ENCODE measurements around the gene SMPD2. TPM values are rescaled to one million over a fixed set of nuclear protein-coding genes. Genes with fewer than 3 reads are reported as not detected.

SMPD2 gene
- total RNA-seq, 4 donors from 2014 or later: 20.6 to 34.5 (median 26.8) TPM

DNA sequence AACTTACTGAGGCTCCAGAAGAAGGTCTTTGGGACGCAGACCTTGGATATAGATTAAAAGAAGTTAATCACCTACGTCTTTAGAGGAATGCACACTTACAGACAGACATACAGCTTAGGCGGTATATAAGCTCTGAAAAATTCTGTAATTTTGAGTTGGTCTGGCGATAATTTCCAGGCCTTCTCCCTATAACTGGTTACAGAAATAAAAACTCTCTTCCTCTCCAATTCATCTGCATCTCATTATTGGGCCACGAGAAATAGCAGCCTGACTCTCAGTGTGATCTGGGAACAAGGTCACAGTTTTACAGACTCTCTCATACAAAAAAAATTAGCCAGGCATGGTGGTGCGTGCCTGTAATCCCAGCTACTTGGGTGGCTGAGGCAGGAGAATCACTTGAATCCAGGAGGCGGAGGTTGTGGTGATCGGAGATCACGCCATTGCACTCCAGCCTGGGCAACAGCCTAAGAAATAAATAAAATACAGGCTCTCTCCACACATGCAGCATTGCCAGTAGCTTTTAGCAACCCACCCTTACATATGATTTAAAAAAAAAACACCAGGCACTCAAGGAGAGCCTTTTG, 37.8 kb downstream of the SMPD2 start:
- TF ChIP-seq, protein P1, sequence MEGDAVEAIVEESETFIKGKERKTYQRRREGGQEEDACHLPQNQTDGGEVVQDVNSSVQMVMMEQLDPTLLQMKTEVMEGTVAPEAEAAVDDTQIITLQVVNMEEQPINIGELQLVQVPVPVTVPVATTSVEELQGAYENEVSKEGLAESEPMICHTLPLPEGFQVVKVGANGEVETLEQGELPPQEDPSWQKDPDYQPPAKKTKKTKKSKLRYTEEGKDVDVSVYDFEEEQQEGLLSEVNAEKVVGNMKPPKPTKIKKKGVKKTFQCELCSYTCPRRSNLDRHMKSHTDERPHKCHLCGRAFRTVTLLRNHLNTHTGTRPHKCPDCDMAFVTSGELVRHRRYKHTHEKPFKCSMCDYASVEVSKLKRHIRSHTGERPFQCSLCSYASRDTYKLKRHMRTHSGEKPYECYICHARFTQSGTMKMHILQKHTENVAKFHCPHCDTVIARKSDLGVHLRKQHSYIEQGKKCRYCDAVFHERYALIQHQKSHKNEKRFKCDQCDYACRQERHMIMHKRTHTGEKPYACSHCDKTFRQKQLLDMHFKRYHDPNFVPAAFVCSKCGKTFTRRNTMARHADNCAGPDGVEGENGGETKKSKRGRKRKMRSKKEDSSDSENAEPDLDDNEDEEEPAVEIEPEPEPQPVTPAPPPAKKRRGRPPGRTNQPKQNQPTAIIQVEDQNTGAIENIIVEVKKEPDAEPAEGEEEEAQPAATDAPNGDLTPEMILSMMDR (IDR thresholded peaks at IDR 0.05): no peak
- TF ChIP-seq POLR2A (IDR thresholded peaks at IDR 0.05): no peak
- no peaks in the 10 kb centered on the region for H3K9me3 ChIP-seq
- no peak for DNase-seq
- H3K36me3 ChIP-seq: peaks cover 0 to 48% (median 0%) of the 10 kb centered on the region in 3 donors
- no peak overlapping the region for H3K4me3 ChIP-seq
- peaks cover 0 to 41% (median 26%) of the 10 kb centered on the region in 4 donors for H3K4me1 ChIP-seq
- no peaks in the 10 kb centered on the region for H3K27me3 ChIP-seq
- H3K27ac ChIP-seq: no peak overlapping the region

DNA sequence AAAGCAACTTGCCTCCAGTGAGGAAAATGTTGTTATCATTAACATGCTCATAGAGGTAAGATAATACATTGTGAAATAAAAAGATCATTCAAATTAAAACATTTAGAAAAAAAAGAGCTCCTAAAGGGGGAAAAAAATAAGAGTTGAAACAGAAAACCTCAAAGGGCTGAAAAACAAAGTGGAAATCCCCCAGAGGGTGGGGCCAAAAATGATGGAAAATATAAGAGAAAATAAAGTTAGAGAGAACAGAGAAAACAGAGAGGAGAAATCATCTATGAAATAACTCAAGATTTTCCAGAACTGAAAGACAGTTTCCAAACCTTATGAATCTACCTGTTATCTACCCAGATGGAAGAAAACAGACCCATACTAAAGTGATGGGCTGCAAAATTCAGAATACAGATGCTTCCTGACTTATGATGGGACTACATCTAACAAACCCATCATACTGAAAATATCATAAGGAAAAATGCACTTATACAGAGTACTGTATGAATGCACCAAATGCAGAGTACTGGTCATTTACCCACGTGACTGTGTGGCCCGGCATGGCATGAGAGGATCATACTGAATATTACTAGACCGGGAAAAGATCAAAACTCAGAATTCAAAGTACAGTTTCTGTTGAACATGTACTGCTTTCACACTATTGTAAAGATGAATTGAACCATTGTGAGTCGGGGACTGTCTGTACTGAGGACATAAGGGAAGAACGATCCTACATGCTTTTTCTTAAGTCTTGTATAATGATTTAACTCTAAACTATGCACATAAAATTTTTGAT, 38.5 kb downstream of the SMPD2 start:
- DNase-seq: no peak
- H3K4me1 ChIP-seq: peaks cover 0 to 41% (median 26%) of the 10 kb centered on the region in 4 donors

DNA sequence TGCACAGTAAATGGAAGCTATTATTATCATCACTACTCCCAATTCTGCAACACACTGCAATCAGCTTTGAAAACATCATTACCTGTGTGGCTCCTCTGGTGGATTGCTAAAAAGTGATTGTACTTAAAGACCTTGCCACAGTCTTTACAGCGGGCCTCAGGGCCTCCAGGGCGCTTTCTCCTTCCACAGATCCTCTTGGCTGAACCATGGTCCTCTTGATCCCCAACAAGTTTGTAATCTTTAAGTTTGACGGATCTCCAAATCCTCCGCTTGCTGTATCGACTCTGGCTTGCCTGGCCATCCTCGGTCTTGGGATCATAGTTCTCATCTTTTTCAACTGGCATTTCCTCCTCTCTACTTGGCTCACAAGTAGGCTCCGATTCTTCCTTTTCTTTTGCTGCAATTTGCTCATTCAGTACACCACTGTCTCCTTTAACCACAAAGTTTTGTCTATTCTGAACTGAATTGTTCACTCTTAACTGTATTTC, 40.5 kb downstream of the SMPD2 start:
- Histone ChIP-seq H3K27me3 (no peaks in the 10 kb centered on the region), H3K4me1 (peaks cover 0 to 41% (median 26%) of the 10 kb centered on the region in 4 donors), H3K36me3 (peaks cover 0 to 21% (median 0%) of the 10 kb centered on the region in 3 donors), H3K27ac (peak overlapping the region in 1 of 4 donors; percentile 92), H3K9me3 (no peaks in the 10 kb centered on the region), H3K4me3 (peak overlapping the region in 1 of 4 donors; percentile 4)
- no peak for DNase-seq
- no peak for TF ChIP-seq POLR2A (IDR thresholded peaks at IDR 0.05)
- TF ChIP-seq, protein P1 (IDR thresholded peaks at IDR 0.05): no peak

More for the DNA sequence above, 38.5 kb downstream of the SMPD2 start:
- Histone ChIP-seq H3K9me3 (no peaks in the 10 kb centered on the region), H3K27me3 (no peaks in the 10 kb centered on the region), H3K27ac (no peak overlapping the region), H3K4me3 (peak overlapping the region in 2 of 4 donors; percentile 4 to 9), H3K36me3 (peaks cover 0 to 41% (median 0%) of the 10 kb centered on the region in 3 donors)
- TF ChIP-seq, protein P1 (IDR thresholded peaks at IDR 0.05): peak in 1 of 6 experiments; percentile 6
- TF ChIP-seq POLR2A (IDR thresholded peaks at IDR 0.05): no peak

DNA sequence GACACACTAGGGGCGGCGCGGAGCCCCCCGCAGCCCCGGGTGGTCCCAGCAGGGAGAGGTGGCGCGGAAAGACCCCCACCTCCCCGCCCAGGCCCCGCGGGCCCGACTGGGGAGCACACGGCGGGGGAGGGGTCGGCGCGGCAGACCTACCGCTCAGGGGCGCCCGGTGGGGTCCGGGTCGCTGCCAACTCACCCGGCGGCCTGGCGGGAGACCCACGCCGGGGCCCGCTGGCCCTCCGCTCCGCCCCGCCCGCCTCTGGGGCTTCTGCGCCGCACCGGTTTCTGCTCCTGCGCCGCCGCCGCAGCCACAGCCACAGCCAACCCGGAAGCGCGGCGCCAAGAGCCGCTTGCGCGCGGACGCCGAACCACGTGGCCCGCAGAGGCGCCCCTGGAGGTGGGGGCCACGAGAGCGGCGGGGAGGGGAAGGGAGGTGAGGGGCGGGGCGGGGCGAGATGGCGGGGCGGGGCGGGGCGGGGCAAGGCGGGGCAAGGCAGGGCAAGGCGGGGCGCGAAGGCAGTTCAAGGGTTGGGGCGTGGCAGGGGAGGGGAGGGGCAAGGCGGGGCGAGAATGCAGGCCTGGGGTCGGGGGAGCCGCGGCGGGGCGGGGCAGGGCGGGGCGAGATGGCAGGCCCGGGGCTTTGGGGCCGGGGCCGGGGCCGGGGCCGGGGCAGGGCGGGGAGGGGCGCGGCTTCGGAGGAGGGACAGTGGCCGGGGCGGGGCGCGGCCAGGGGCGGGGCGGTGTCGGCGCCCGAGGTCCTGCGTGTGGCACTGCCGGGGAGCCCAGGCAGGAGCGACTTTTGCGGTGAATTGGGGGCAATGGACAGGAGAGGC, 42.6 kb downstream of the SMPD2 start, which contains the start of gene ZBTB24:
TSS of gene ZBTB24 (minus strand) at position 315 of the 830 bp plus-strand sequence. CDS start 1,193 bp downstream, outside the sequence.
- TF ChIP-seq, protein P1 (IDR thresholded peaks at IDR 0.05): no peak
- TF ChIP-seq POLR2A (IDR thresholded peaks at IDR 0.05): peak; percentile 71 to 83
- Histone ChIP-seq H3K27ac (peak within 1 kb of the TSS; percentile 87 to 93 (median 90)), H3K4me1 (peaks cover 0 to 36% (median 20%) of the 10 kb centered on the region in 4 donors), H3K4me3 (peak within 1 kb of the TSS; percentile 80 to 99 (median 96)), H3K27me3 (no peaks in the 10 kb centered on the region), H3K9me3 (no peaks in the 10 kb centered on the region), H3K36me3 (peaks cover 0 to 11% (median 0%) of the 10 kb centered on the region in 3 donors)
- peak; percentile 91 to 96 (median 96) for DNase-seq

DNA sequence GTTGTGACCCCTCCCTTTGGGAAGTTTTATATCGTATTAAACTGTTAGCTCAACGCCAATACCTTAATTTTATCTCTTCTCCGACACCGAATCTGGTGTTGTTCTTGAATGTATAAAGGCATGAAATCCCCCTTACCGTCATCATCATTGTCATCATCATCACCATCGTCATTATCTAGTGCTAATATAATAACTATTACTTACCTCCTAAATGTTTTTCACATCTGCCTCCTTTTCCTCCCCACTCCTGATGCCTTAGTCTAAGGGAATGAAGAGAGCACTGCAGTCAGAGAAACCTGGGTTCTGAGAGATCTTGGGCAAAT, 43.2 kb downstream of the SMPD2 start:
- Histone ChIP-seq H3K36me3 (peaks cover 0 to 11% (median 0%) of the 10 kb centered on the region in 3 donors), H3K4me1 (peaks cover 0 to 32% (median 19%) of the 10 kb centered on the region in 4 donors), H3K9me3 (no peaks in the 10 kb centered on the region), H3K4me3 (peak overlapping the region; percentile 80 to 99 (median 96)), H3K27me3 (no peaks in the 10 kb centered on the region), H3K27ac (peak overlapping the region; percentile 87 to 93 (median 90))
- no peak for TF ChIP-seq POLR2A (IDR thresholded peaks at IDR 0.05)
- TF ChIP-seq, protein P1 (IDR thresholded peaks at IDR 0.05): no peak
- no peak for DNase-seq

All from Peyer's patch (tissue), 4 donors.